ENCODE measurements around the gene GAL3ST2. TPM values are rescaled to one million over a fixed set of nuclear protein-coding genes. Genes with fewer than 3 reads are reported as not detected.

Gene GAL3ST2
- total and polyA plus RNA-seq, 8 donors = 0.26 to 0.31 (median 0.29) TPM; not detected in 2

DNA sequence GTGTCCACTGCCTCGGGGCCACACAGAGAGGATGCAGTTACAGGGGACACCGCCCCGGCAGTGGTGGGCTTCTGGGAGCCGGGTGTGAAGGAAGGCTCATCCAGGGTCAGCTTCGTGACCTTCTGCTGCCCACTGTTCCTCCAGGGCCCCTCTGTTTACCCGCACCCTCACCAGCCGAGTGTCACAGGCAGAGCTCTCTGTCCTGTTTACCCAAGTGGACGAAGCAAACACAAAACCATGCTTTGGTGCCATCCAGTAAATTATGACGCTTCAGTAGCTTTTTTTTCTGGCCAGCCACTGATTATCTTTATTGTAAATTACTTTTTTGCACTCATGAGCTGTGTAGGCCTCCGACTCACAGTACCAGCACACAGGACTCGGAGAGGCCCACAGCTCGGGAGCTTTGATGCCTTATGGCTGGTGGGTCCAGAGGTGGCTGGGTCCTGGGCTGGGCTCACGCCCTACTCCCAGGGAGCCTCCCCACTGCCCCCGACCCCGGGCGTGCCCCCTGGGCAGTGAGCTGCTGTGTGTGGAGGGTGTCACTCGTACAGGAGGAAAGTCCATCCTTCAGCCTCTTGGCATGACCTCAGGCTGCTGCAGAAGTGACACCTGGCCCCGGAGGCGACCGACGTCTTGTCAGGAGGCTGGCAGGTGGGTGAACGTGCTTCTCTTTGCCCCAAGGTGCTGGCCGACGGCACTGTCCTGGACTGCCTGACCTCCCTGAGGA lies 32.4 kb upstream of the GAL3ST2 start:
- no peaks in the 10 kb centered on the region for H3K27me3 ChIP-seq
- no peaks in the 10 kb centered on the region for H3K9me3 ChIP-seq
- no peak overlapping the region for H3K4me3 ChIP-seq
- no peak for TF ChIP-seq CTCF (IDR thresholded peaks at IDR 0.05)
- H3K4me1 ChIP-seq = peaks cover 0 to 17% of the 10 kb centered on the region in 2 donors
- ATAC-seq (no peak), DNase-seq (peak in 1 of 4 donors; percentile 50)
- no peak overlapping the region for H3K27ac ChIP-seq
- intact Hi-C loops (cut with DNase I) = no loop called here
- peaks cover 0 to 55% of the 10 kb centered on the region in 2 donors for H3K36me3 ChIP-seq

GRCh38 chr2:241745276-241745675 lies 31.3 kb upstream of the GAL3ST2 start:
- peaks cover 0 to 10% of the 10 kb centered on the region in 2 donors for H3K4me1 ChIP-seq
- H3K4me3 ChIP-seq = no peak overlapping the region
- H3K27ac ChIP-seq = no peak overlapping the region
- H3K9me3 ChIP-seq = no peaks in the 10 kb centered on the region
- H3K27me3 ChIP-seq = no peaks in the 10 kb centered on the region
- ATAC-seq (no peak), DNase-seq (peak in 1 of 4 donors; percentile 59)
- no peak for TF ChIP-seq CTCF (IDR thresholded peaks at IDR 0.05)
- H3K36me3 ChIP-seq = peaks cover 0 to 66% of the 10 kb centered on the region in 2 donors
- intact Hi-C loops (cut with DNase I) = no loop called here

DNA sequence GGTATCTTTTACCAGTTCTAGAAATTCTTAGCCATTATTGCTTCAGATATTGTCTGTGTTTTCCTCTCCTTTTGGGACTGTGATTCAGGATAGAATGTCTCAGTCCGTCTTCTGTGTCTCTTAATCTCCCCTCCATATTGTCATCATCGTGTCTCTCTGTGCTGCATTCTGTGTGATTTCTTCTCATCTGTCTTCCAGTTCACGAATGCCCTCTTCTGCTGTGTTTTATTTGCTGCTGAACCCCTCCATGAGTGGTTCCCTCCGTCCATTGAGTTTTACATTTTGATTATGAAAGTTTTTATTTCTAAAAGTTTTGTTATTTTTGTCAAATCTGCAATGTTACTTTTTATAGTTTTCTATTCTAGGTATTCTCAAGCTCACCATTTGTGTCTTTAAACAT lies 30.5 kb upstream of the GAL3ST2 start:
- intact Hi-C loops (cut with DNase I) = no loop called here
- no peak overlapping the region for H3K4me3 ChIP-seq
- no peak for ATAC-seq
- no peaks in the 10 kb centered on the region for H3K27me3 ChIP-seq
- no peaks in the 10 kb centered on the region for H3K9me3 ChIP-seq
- no peak for TF ChIP-seq CTCF (IDR thresholded peaks at IDR 0.05)
- DNase-seq = no peak
- H3K4me1 ChIP-seq = peaks cover 0 to 2% of the 10 kb centered on the region in 2 donors
- H3K27ac ChIP-seq = no peak overlapping the region
- H3K36me3 ChIP-seq = peaks cover 0 to 74% of the 10 kb centered on the region in 2 donors

DNA sequence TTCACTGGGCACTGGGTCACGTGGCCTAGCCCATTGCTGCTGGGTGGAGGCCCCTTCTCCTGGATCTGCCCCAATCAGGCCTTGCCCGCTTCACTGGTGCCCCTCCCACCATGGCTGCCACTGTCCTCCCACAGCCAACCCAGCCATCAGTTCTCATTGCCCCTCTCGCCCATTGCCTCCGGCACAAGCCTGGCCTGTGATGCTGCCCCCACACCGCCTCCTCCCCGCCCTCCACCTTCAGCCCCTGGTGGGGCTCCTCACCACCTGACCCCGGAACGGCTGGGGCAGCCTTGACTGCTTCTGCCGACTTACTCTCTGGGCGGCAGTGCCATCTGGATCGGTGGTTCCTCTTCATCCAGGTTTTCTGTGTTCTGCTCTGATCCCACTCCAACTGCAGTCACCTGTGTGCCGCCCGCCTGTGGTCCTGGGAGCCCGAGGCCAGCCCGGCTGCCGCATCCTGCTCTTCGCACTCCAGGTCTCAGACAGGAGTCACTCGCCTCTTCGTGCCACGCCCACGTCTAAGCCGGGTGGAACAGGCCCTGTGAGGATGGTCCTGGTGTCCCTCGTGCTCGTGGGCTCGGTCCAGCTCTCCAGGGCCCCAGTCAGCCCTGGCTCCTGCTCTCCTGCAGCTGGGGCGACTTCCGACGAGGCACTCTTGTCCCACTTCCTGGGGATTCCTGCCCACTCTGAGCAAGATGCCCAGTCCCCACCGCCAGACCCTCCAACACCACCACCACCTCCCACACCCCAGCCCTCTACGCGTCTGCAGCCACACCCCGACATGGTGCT lies 28.0 kb upstream of the GAL3ST2 start:
- intact Hi-C loops (cut with DNase I) = no loop called here
- H3K36me3 ChIP-seq = peaks cover 0 to 86% of the 10 kb centered on the region in 2 donors
- H3K27ac ChIP-seq = no peak overlapping the region
- H3K4me1 ChIP-seq = no peaks in the 10 kb centered on the region
- H3K9me3 ChIP-seq = no peaks in the 10 kb centered on the region
- H3K4me3 ChIP-seq = no peak overlapping the region
- ATAC-seq (no peak), DNase-seq (peak in 1 of 4 donors; percentile 60)
- no peaks in the 10 kb centered on the region for H3K27me3 ChIP-seq
- TF ChIP-seq CTCF (IDR thresholded peaks at IDR 0.05) = no peak

All from left lung (tissue), 10 donors.